ENCODE measurements around the gene MLX. TPM values are rescaled to one million over a fixed set of nuclear protein-coding genes. Genes with fewer than 3 reads are reported as not detected.
"Not testable (repeated sequence)": the region's sequence is repeated elsewhere in the genome, so short reads cannot be mapped to it uniquely, and the experiment has no call there.

MLX gene
- total RNA-seq, 1 experiment from 2014 or later, result 16.2 TPM

- peak; percentile 83 for DNase-seq (ENCODE audit: low read depth)
Measured at GRCh38 chr17:42536372-42537155, 30.3 kb upstream of the MLX start.

- DNase-seq (ENCODE audit: low read depth), result no peak
Measured at GRCh38 chr17:42537156-42537805, 29.6 kb upstream of the MLX start.

- no peak for DNase-seq (ENCODE audit: low read depth)
Measured at GRCh38 chr17:42537826-42538451, 29.0 kb upstream of the MLX start.

- DNase-seq (ENCODE audit: low read depth), result no peak
Measured at GRCh38 chr17:42538482-42538881, 28.4 kb upstream of the MLX start.

GRCh38 chr17:42540558-42540957, 26.3 kb upstream of the MLX start:
- not testable (repeated sequence) for DNase-seq (ENCODE audit: low read depth)

- no peak for DNase-seq (ENCODE audit: low read depth)
Measured at GRCh38 chr17:42541041-42541833, 25.7 kb upstream of the MLX start.

GRCh38 chr17:42543190-42544079, 23.5 kb upstream of the MLX start:
- no peak for DNase-seq (ENCODE audit: low read depth)

- no peak for DNase-seq (ENCODE audit: low read depth)
Measured at GRCh38 chr17:42544874-42545283, 22.0 kb upstream of the MLX start.

GRCh38 chr17:42545755-42546505, 21.0 kb upstream of the MLX start:
- DNase-seq (ENCODE audit: low read depth), result not testable (repeated sequence)

GRCh38 chr17:42547001-42547461, 19.9 kb upstream of the MLX start:
- DNase-seq (ENCODE audit: low read depth), result no peak

- DNase-seq (ENCODE audit: low read depth), result no peak
Measured at GRCh38 chr17:42547698-42548069, 19.2 kb upstream of the MLX start.

GRCh38 chr17:42548070-42548837, 18.6 kb upstream of the MLX start:
- peak; percentile 82 for DNase-seq (ENCODE audit: low read depth)

GRCh38 chr17:42548993-42549755, 17.7 kb upstream of the MLX start:
- no peak for DNase-seq (ENCODE audit: low read depth)

GRCh38 chr17:42552736-42553135, 14.2 kb upstream of the MLX start, which contains the start of gene HSD17B1:
HSD17B1 (plus strand) TSS chr17:42552923; CDS start chr17:42552934, 11 bp downstream.
- not testable (repeated sequence) for DNase-seq (ENCODE audit: low read depth)

- no peak for DNase-seq (ENCODE audit: low read depth)
Measured at GRCh38 chr17:42553161-42553818, 13.6 kb upstream of the MLX start.

GRCh38 chr17:42553866-42554249, 13.0 kb upstream of the MLX start:
- DNase-seq (ENCODE audit: low read depth), result no peak

GRCh38 chr17:42554250-42555121, 12.4 kb upstream of the MLX start:
- DNase-seq (ENCODE audit: low read depth), result peak; percentile 87

Measured in Daoy (cell line).